ENCODE data around the gene TNS2.
"Not testable (repeated sequence)": the region's sequence is repeated elsewhere in the genome, so short reads cannot be mapped to it uniquely, and the experiment has no call there.

Gene TNS2

GRCh38 chr12:53097207-53097563, 47.3 kb downstream of the TNS2 start:
- no peak for DNase-seq

GRCh38 chr12:53097564-53098353, 47.9 kb downstream of the TNS2 start, which contains the start of gene IGFBP6:
IGFBP6 (plus strand) TSS chr12:53097667; CDS start chr12:53097718, 51 bp downstream.
- DNase-seq = peak; percentile 35

- no peak for DNase-seq
Observed at GRCh38 chr12:53098354-53098981, 48.6 kb downstream of the TNS2 start.

- peak; percentile 61 for DNase-seq
Observed at GRCh38 chr12:53099071-53099882, 49.4 kb downstream of the TNS2 start.

GRCh38 chr12:53100466-53101151, 50.7 kb downstream of the TNS2 start:
- DNase-seq = no peak

GRCh38 chr12:53101266-53101665, 51.4 kb downstream of the TNS2 start:
- no peak for DNase-seq

- DNase-seq = no peak
Observed at GRCh38 chr12:53101931-53102781, 52.3 kb downstream of the TNS2 start.

GRCh38 chr12:53102883-53103807, 53.3 kb downstream of the TNS2 start, which contains the start of gene SOAT2:
SOAT2 (plus strand) TSS chr12:53103486; CDS start chr12:53103578, 92 bp downstream.
- no peak for DNase-seq

- DNase-seq = no peak
Observed at GRCh38 chr12:53103860-53104305, 54.0 kb downstream of the TNS2 start.

- no peak for DNase-seq
Observed at GRCh38 chr12:53105256-53105655, 55.4 kb downstream of the TNS2 start.

- no peak for DNase-seq
Observed at GRCh38 chr12:53105712-53106439, 56.0 kb downstream of the TNS2 start.

GRCh38 chr12:53107122-53107521, 57.3 kb downstream of the TNS2 start:
- DNase-seq = no peak

- DNase-seq = not testable (repeated sequence)
Observed at GRCh38 chr12:53112431-53112830, 62.6 kb downstream of the TNS2 start.

- DNase-seq = no peak
Observed at GRCh38 chr12:53113136-53113705, 63.4 kb downstream of the TNS2 start.

GRCh38 chr12:53113951-53114350, 64.1 kb downstream of the TNS2 start:
- no peak for DNase-seq

Measured in NCI-H1092 treated with DMSO at 0.1 percent for 48 hours (cell line).